SHP77 treated with DMSO at 0.1 percent for 48 hours (cell line): Measurements from ENCODE around the gene NOTCH4.
A peak's percentile ranks its signal among the peaks of the same experiment; 100 is the strongest.
"Not testable (repeated sequence)": the region's sequence is repeated elsewhere in the genome, so short reads cannot be mapped to it uniquely, and the experiment has no call there.

ENCODE experiments used
- DNase-seq: peaks from one replicate; lab custom pipeline; 2025; lab: John Stamatoyannopoulos, UW

NOTCH4 gene

GRCh38 chr6:32216998-32217397 is 6.9 kb downstream of the NOTCH4 start:
- no peak for DNase-seq

- no peak for DNase-seq
Observed at GRCh38 chr6:32216285-32216684, 7.6 kb downstream of the NOTCH4 start.

GRCh38 chr6:32215617-32216016 is 8.2 kb downstream of the NOTCH4 start:
- DNase-seq: no peak

- DNase-seq: no peak
Observed at GRCh38 chr6:32214126-32214525, 9.7 kb downstream of the NOTCH4 start.

GRCh38 chr6:32213649-32214048 is 10.2 kb downstream of the NOTCH4 start:
- no peak for DNase-seq

GRCh38 chr6:32212076-32212760 is 11.6 kb downstream of the NOTCH4 start:
- no peak for DNase-seq

- not testable (repeated sequence) for DNase-seq
Observed at GRCh38 chr6:32211432-32211831, 12.4 kb downstream of the NOTCH4 start.

GRCh38 chr6:32210191-32210601 is 13.7 kb downstream of the NOTCH4 start:
- no peak for DNase-seq

GRCh38 chr6:32208996-32209395 is 14.9 kb downstream of the NOTCH4 start:
- DNase-seq: no peak

- DNase-seq: no peak
Observed at GRCh38 chr6:32204268-32204715, 19.6 kb downstream of the NOTCH4 start.

GRCh38 chr6:32203426-32204267 is 20.2 kb downstream of the NOTCH4 start:
- DNase-seq: no peak

- no peak for DNase-seq
Observed at GRCh38 chr6:32202186-32202585, 21.7 kb downstream of the NOTCH4 start.

GRCh38 chr6:32200711-32201475 is 23.0 kb downstream of the NOTCH4 start:
- no peak for DNase-seq

GRCh38 chr6:32198866-32199265 is 25.0 kb downstream of the NOTCH4 start:
- DNase-seq: no peak

GRCh38 chr6:32198345-32198696 is 25.5 kb downstream of the NOTCH4 start:
- no peak for DNase-seq

- DNase-seq: no peak
Observed at GRCh38 chr6:32196682-32197616, 26.9 kb downstream of the NOTCH4 start.

GRCh38 chr6:32195902-32196681 is 27.8 kb downstream of the NOTCH4 start:
- peak; percentile 51 for DNase-seq

- peak; percentile 96 for DNase-seq
Observed at GRCh38 chr6:32195652-32195901, 28.3 kb downstream of the NOTCH4 start.

- no peak for DNase-seq
Observed at GRCh38 chr6:32194825-32195651, 28.8 kb downstream of the NOTCH4 start.

GRCh38 chr6:32194388-32194787 is 29.5 kb downstream of the NOTCH4 start:
- DNase-seq: no peak
